GM12864 (cell line): Measurements from ENCODE around the gene CATSPERD.

ENCODE experiments used
- DNase-seq: peaks from one replicate; pipeline ENCODE4 v3.0.0-alpha.2; 2011; ENCODE audit warnings: low read depth
- H3K4me3 ChIP-seq: 2 replicates; pipeline ENCODE4 v1.5.1; 2011; ENCODE audit warnings: mild to moderate bottlenecking, low read depth, low read length, control low read depth
- TF ChIP-seq, protein P1 (sequence below): IDR thresholded peaks from 2 replicates; pipeline ENCODE4 v1.5.1; 2011; ENCODE audit warnings: low read depth, mild to moderate bottlenecking, moderate library complexity, low read length, control low read depth, inconsistent platforms; ENCODE audit errors: missing control alignments

Gene CATSPERD

DNA sequence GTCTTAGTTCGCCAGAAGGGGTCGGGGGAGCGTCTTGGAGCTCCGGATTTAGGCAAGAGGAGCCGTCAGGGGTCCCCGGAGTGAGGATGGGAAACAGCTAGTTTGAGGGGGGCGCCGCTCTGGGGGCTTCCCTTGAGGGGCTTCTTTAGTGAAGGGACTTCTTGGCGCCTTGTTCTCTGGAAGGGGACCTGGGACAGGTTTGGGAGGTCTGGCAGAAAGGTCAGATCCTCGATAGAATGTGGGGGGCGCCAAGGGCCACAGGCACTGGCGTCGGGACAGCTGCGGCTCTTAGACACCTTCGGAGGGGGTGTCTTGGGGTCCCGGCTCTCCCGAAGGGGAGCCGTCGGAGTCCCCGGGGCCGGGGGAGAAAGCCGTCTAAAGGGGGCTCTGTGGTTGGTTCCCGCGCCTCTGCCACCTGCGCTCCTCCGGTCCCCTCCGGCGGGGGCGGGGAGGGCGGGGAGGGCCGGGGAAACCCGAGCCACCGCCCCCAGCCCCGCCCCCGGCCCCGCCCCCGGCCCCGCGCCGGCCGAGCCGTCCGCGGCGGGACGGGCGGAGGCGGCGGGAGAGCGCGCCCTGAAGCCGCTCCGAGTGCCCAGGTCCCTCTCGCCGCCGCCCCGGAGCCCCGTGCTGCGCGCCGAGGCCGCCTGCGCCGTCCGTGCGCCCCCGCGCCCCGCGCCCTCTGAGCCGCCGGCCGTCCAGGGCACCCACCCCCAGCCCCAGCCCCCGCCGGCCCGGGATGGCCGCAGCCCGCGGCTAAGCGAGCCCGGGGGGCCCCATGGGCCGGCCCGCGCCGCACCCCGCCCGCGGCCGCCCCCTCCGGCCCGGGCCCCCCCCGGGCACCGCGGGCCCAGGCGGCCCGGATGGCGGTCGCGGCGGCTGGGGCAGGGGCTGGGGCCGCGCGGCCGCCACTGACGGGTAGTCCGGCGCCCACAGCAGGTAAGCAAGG is 84.4 kb downstream of the CATSPERD start, which contains the start of gene NRTN:
TSS of gene NRTN (plus strand) at position 552 of the 946 bp plus-strand sequence. CDS start 19,099 bp downstream, outside the sequence.
- TF ChIP-seq, protein P1, sequence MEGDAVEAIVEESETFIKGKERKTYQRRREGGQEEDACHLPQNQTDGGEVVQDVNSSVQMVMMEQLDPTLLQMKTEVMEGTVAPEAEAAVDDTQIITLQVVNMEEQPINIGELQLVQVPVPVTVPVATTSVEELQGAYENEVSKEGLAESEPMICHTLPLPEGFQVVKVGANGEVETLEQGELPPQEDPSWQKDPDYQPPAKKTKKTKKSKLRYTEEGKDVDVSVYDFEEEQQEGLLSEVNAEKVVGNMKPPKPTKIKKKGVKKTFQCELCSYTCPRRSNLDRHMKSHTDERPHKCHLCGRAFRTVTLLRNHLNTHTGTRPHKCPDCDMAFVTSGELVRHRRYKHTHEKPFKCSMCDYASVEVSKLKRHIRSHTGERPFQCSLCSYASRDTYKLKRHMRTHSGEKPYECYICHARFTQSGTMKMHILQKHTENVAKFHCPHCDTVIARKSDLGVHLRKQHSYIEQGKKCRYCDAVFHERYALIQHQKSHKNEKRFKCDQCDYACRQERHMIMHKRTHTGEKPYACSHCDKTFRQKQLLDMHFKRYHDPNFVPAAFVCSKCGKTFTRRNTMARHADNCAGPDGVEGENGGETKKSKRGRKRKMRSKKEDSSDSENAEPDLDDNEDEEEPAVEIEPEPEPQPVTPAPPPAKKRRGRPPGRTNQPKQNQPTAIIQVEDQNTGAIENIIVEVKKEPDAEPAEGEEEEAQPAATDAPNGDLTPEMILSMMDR: no peak
- no peak for DNase-seq
- no peak within 1 kb of the TSS for H3K4me3 ChIP-seq

GRCh38 chr19:5805462-5806132 is 85.2 kb downstream of the CATSPERD start:
- no peak overlapping the region for H3K4me3 ChIP-seq
- no peak for DNase-seq
- TF ChIP-seq, protein P1: peak; percentile 45

GRCh38 chr19:5806133-5806489 is 85.7 kb downstream of the CATSPERD start:
- TF ChIP-seq, protein P1: no peak
- no peak overlapping the region for H3K4me3 ChIP-seq

DNA sequence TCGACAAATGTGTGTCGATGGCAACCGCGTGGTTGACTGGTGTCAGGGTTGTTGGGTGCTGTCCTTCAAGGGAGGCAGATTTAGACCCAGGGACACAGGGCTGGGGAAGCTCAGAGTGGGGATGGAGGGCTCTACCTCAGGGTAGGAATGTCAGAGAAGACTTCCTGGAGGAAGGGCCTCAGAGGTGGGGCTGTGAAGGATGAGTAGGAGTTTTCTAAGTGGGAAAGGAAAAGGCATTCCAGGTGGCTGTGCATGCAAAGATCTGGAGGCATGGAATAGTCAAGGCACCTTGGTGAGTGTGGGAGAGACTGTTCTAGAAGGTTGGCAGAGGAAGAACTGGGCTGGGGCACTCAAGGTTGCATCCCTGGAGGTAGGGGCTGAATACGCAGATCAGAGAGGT is 86.5 kb downstream of the CATSPERD start:
- no peak overlapping the region for H3K4me3 ChIP-seq
- TF ChIP-seq, protein P1: no peak
- no peak for DNase-seq

More at GRCh38 chr19:5806133-5806489, 85.7 kb downstream of the CATSPERD start:
- DNase-seq: no peak

DNA sequence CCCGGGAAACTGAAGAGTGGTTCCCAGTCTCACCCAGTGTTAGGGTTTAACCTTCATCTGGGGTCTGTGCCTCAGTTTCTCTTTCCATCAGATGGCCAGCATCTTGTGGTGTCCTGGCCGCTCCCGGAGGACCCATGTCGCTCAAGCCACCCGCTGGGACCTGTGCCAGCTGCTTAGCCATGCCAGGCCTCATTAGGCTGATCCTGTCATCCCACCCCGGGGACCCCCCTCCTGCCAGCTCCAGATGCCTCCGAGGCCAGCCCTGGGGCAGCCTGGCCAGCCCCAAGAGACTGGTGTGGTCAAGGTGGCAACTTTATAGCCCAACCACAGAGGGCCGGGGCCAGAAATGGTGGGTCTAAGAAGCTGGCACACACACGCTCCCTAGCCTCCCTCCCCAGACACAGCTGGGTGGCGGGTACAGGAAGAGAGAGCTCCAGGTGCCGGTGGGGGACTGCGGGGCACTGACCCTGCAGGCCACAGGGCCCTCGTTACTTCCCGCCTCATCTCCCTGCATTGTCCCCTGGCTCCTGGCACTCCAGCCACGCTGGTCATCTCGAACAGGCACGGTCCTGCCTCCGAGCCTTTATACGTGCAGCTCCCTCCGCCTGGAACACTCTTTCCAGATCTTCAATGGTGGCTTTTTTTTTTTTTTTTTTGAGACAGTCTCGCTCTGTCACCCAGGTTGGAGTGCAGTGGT is 87.8 kb downstream of the CATSPERD start:
- TF ChIP-seq, protein P1: no peak
- no peak for DNase-seq
- no peak overlapping the region for H3K4me3 ChIP-seq

- no peak overlapping the region for H3K4me3 ChIP-seq
- TF ChIP-seq, protein P1: no peak
- no peak for DNase-seq
Observed at GRCh38 chr19:5809053-5809452, 88.6 kb downstream of the CATSPERD start.
